Activated naive CD8-positive, alpha-beta T cell treated with anti-CD3 and anti-CD28 coated beads for 36 hours (primary cell): ENCODE data around the gene TMEM232. TPM values are rescaled to one million over a fixed set of nuclear protein-coding genes. Genes with fewer than 3 reads are reported as not detected.

ENCODE experiments used
- DNase-seq: peaks from one replicate; pipeline ENCODE4 v3.0.0; 2021
- H3K27ac Mint-ChIP-seq: one replicate; pipeline ENCODE4 v1.8.0; 2022; ENCODE audit warnings: mild to moderate bottlenecking, moderate library complexity, mixed read lengths
- H3K27me3 Mint-ChIP-seq: one replicate; pipeline ENCODE4 v1.8.0; 2022; ENCODE audit warnings: mild to moderate bottlenecking, mixed read lengths
- H3K36me3 Mint-ChIP-seq: one replicate; pipeline ENCODE4 v1.8.0; 2021; ENCODE audit warnings: mild to moderate bottlenecking, mixed read lengths
- H3K4me1 Mint-ChIP-seq: one replicate; pipeline ENCODE4 v1.8.0; 2021; ENCODE audit warnings: mixed read lengths
- H3K4me3 Mint-ChIP-seq: one replicate; pipeline ENCODE4 v1.8.0; 2022; ENCODE audit warnings: mild to moderate bottlenecking, moderate library complexity, mixed read lengths
- H3K9me3 Mint-ChIP-seq: one replicate; pipeline ENCODE4 v1.8.0; 2022; ENCODE audit warnings: mixed read lengths
- total RNA-seq, 2 experiments: library from RNA; stranded (reverse); gene quantifications; one replicate each; pipeline ENCODE4 v1.2.3, GENCODE V29; 2021

TMEM232 gene
- total RNA-seq, 2 experiments from 2014 or later = 0.66 to 1.2 TPM

- H3K27me3 Mint-ChIP-seq = no peaks in the 10 kb centered on the region
- H3K4me3 Mint-ChIP-seq = no peak overlapping the region
- H3K9me3 Mint-ChIP-seq = no peaks in the 10 kb centered on the region
- no peaks in the 10 kb centered on the region for H3K4me1 Mint-ChIP-seq
- no peak for DNase-seq
- no peak overlapping the region for H3K27ac Mint-ChIP-seq
- H3K36me3 Mint-ChIP-seq = no peaks in the 10 kb centered on the region
Measured at GRCh38 chr5:110463106-110463505, 263.4 kb downstream of the TMEM232 start.

GRCh38 chr5:110460837-110461236 is 265.6 kb downstream of the TMEM232 start:
- no peaks in the 10 kb centered on the region for H3K36me3 Mint-ChIP-seq
- H3K9me3 Mint-ChIP-seq = no peaks in the 10 kb centered on the region

GRCh38 chr5:110458313-110458712 is 268.2 kb downstream of the TMEM232 start:
- no peak for DNase-seq
- H3K27me3 Mint-ChIP-seq = no peaks in the 10 kb centered on the region
- no peak overlapping the region for H3K4me3 Mint-ChIP-seq
- H3K36me3 Mint-ChIP-seq = no peaks in the 10 kb centered on the region
- H3K9me3 Mint-ChIP-seq = no peaks in the 10 kb centered on the region
- H3K4me1 Mint-ChIP-seq = no peaks in the 10 kb centered on the region
- no peak overlapping the region for H3K27ac Mint-ChIP-seq

More at GRCh38 chr5:110460837-110461236, 265.6 kb downstream of the TMEM232 start:
- Mint-ChIP-seq H3K4me3 (no peak overlapping the region), H3K27me3 (no peaks in the 10 kb centered on the region), H3K4me1 (no peaks in the 10 kb centered on the region), H3K27ac (no peak overlapping the region)
- DNase-seq = no peak

GRCh38 chr5:110442856-110443255 is 283.6 kb downstream of the TMEM232 start:
- no peaks in the 10 kb centered on the region for H3K36me3 Mint-ChIP-seq
- H3K4me1 Mint-ChIP-seq = no peaks in the 10 kb centered on the region

GRCh38 chr5:110441035-110441434 is 285.4 kb downstream of the TMEM232 start:
- no peaks in the 10 kb centered on the region for H3K36me3 Mint-ChIP-seq
- no peaks in the 10 kb centered on the region for H3K4me1 Mint-ChIP-seq
- no peaks in the 10 kb centered on the region for H3K27me3 Mint-ChIP-seq
- H3K27ac Mint-ChIP-seq = no peak overlapping the region
- no peak overlapping the region for H3K4me3 Mint-ChIP-seq
- peaks cover 4% of the 10 kb centered on the region for H3K9me3 Mint-ChIP-seq
- no peak for DNase-seq

More at GRCh38 chr5:110442856-110443255, 283.6 kb downstream of the TMEM232 start:
- DNase-seq = no peak
- H3K27me3 Mint-ChIP-seq = no peaks in the 10 kb centered on the region
- H3K9me3 Mint-ChIP-seq = no peaks in the 10 kb centered on the region
- no peak overlapping the region for H3K27ac Mint-ChIP-seq
- H3K4me3 Mint-ChIP-seq = no peak overlapping the region

GRCh38 chr5:110440058-110440457 is 286.4 kb downstream of the TMEM232 start:
- Mint-ChIP-seq H3K36me3 (no peaks in the 10 kb centered on the region), H3K9me3 (peaks cover 4% of the 10 kb centered on the region), H3K4me3 (no peak overlapping the region), H3K27me3 (no peaks in the 10 kb centered on the region), H3K4me1 (no peaks in the 10 kb centered on the region), H3K27ac (no peak overlapping the region)
- no peak for DNase-seq

GRCh38 chr5:110439296-110439695 is 287.2 kb downstream of the TMEM232 start:
- Mint-ChIP-seq H3K9me3 (peaks cover 4% of the 10 kb centered on the region), H3K27me3 (no peaks in the 10 kb centered on the region), H3K4me3 (no peak overlapping the region), H3K27ac (no peak overlapping the region), H3K4me1 (no peaks in the 10 kb centered on the region), H3K36me3 (no peaks in the 10 kb centered on the region)
- DNase-seq = no peak

- DNase-seq = no peak
- Mint-ChIP-seq H3K27ac (no peak overlapping the region), H3K4me3 (no peak overlapping the region), H3K9me3 (peaks cover 4% of the 10 kb centered on the region), H3K36me3 (no peaks in the 10 kb centered on the region), H3K27me3 (peaks cover 7% of the 10 kb centered on the region), H3K4me1 (no peaks in the 10 kb centered on the region)
Measured at GRCh38 chr5:110435207-110435606, 291.3 kb downstream of the TMEM232 start.

GRCh38 chr5:110431603-110432002 is 294.9 kb downstream of the TMEM232 start:
- H3K4me1 Mint-ChIP-seq = no peaks in the 10 kb centered on the region
- peaks cover 3% of the 10 kb centered on the region for H3K9me3 Mint-ChIP-seq
- H3K27ac Mint-ChIP-seq = no peak overlapping the region
- no peak for DNase-seq
- peaks cover 7% of the 10 kb centered on the region for H3K27me3 Mint-ChIP-seq
- H3K36me3 Mint-ChIP-seq = no peaks in the 10 kb centered on the region
- H3K4me3 Mint-ChIP-seq = no peak overlapping the region

GRCh38 chr5:110414360-110414759 is 312.1 kb downstream of the TMEM232 start:
- no peak for DNase-seq
- no peak overlapping the region for H3K27ac Mint-ChIP-seq
- H3K9me3 Mint-ChIP-seq = no peaks in the 10 kb centered on the region
- H3K27me3 Mint-ChIP-seq = no peaks in the 10 kb centered on the region
- no peaks in the 10 kb centered on the region for H3K36me3 Mint-ChIP-seq
- no peak overlapping the region for H3K4me3 Mint-ChIP-seq
- peaks cover 10% of the 10 kb centered on the region for H3K4me1 Mint-ChIP-seq

- Mint-ChIP-seq H3K4me1 (peaks cover 8% of the 10 kb centered on the region), H3K9me3 (no peaks in the 10 kb centered on the region), H3K36me3 (no peaks in the 10 kb centered on the region), H3K27ac (no peak overlapping the region), H3K27me3 (no peaks in the 10 kb centered on the region), H3K4me3 (no peak overlapping the region)
- no peak for DNase-seq
Measured at GRCh38 chr5:110413856-110414255, 312.6 kb downstream of the TMEM232 start.

GRCh38 chr5:110409571-110409970 is 316.9 kb downstream of the TMEM232 start:
- Mint-ChIP-seq H3K36me3 (no peaks in the 10 kb centered on the region), H3K4me1 (peaks cover 8% of the 10 kb centered on the region), H3K27me3 (no peaks in the 10 kb centered on the region), H3K4me3 (no peak overlapping the region), H3K9me3 (no peaks in the 10 kb centered on the region), H3K27ac (no peak overlapping the region)
- DNase-seq = no peak

GRCh38 chr5:110402562-110402961 is 323.9 kb downstream of the TMEM232 start:
- Mint-ChIP-seq H3K9me3 (no peaks in the 10 kb centered on the region), H3K4me3 (no peak overlapping the region), H3K4me1 (no peaks in the 10 kb centered on the region), H3K36me3 (no peaks in the 10 kb centered on the region), H3K27ac (no peak overlapping the region), H3K27me3 (no peaks in the 10 kb centered on the region)
- DNase-seq = no peak

- no peaks in the 10 kb centered on the region for H3K36me3 Mint-ChIP-seq
- H3K4me1 Mint-ChIP-seq = no peaks in the 10 kb centered on the region
- no peak for DNase-seq
- no peaks in the 10 kb centered on the region for H3K9me3 Mint-ChIP-seq
- no peak overlapping the region for H3K27ac Mint-ChIP-seq
- H3K27me3 Mint-ChIP-seq = no peaks in the 10 kb centered on the region
- H3K4me3 Mint-ChIP-seq = no peak overlapping the region
Measured at GRCh38 chr5:110401881-110402280, 324.6 kb downstream of the TMEM232 start.

- Mint-ChIP-seq H3K27me3 (no peaks in the 10 kb centered on the region), H3K4me3 (no peak overlapping the region), H3K4me1 (no peaks in the 10 kb centered on the region), H3K9me3 (no peaks in the 10 kb centered on the region), H3K27ac (no peak overlapping the region), H3K36me3 (no peaks in the 10 kb centered on the region)
- no peak for DNase-seq
Measured at GRCh38 chr5:110398951-110399350, 327.5 kb downstream of the TMEM232 start.

GRCh38 chr5:110397281-110397680 is 329.2 kb downstream of the TMEM232 start:
- Mint-ChIP-seq H3K27ac (no peak overlapping the region), H3K27me3 (no peaks in the 10 kb centered on the region), H3K4me3 (no peak overlapping the region), H3K36me3 (no peaks in the 10 kb centered on the region), H3K4me1 (no peaks in the 10 kb centered on the region), H3K9me3 (no peaks in the 10 kb centered on the region)
- DNase-seq = no peak

- H3K36me3 Mint-ChIP-seq = no peaks in the 10 kb centered on the region
- no peak for DNase-seq
- no peaks in the 10 kb centered on the region for H3K27me3 Mint-ChIP-seq
- no peak overlapping the region for H3K4me3 Mint-ChIP-seq
- H3K27ac Mint-ChIP-seq = no peak overlapping the region
- no peaks in the 10 kb centered on the region for H3K9me3 Mint-ChIP-seq
- H3K4me1 Mint-ChIP-seq = no peaks in the 10 kb centered on the region
Measured at GRCh38 chr5:110386782-110387181, 339.7 kb downstream of the TMEM232 start.
